H54 (cell line): ENCODE data around the gene DLGAP1.

Experiments used
- DNase-seq: peaks from one replicate; pipeline ENCODE4 v3.0.0; 2011; ENCODE audit warnings: low spot score, mixed read lengths; ENCODE audit not compliant: insufficient read length
- FAIRE-seq: peaks from 3 replicates; lab custom pipeline; 2011; peaks lifted over from hg19 to GRCh38; lab: Jason Lieb, UNC
- POLR2A ChIP-seq: IDR thresholded peaks from 2 replicates; pipeline ENCODE4 v1.6.1; 2011; ENCODE audit warnings: low read depth, mild to moderate bottlenecking, low read length

Gene DLGAP1

DNA sequence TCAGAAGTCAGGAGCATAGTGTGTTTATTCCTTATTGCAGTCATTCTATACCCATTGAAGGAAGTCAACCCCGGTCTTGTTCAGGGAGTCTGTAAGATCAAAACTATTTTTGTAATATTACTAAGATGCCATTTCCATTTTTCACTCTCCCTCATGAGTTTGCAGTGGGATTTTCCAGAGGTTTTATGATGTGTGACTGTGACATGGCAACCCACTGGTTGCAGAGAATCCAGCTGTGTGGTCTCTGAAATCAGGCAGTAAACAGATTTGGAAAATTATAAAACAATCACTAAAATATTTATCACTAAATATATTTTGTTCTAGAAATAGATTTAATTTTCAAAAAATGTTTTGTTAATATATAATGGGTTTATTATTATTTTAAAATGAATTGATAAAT is 38.1 kb downstream of the DLGAP1 start:
- no peak for TF ChIP-seq POLR2A
- DNase-seq (no peak), FAIRE-seq (no peak)

GRCh38 chr18:4412286-4412685 is 42.8 kb downstream of the DLGAP1 start:
- FAIRE-seq (no peak), DNase-seq (no peak)
- no peak for TF ChIP-seq POLR2A

GRCh38 chr18:4406856-4407255 is 48.3 kb downstream of the DLGAP1 start:
- FAIRE-seq = no peak
- TF ChIP-seq POLR2A = no peak

GRCh38 chr18:4405965-4406364 is 49.1 kb downstream of the DLGAP1 start:
- TF ChIP-seq POLR2A = no peak
- DNase-seq (no peak), FAIRE-seq (no peak)

More at GRCh38 chr18:4406856-4407255, 48.3 kb downstream of the DLGAP1 start:
- no peak for DNase-seq

DNA sequence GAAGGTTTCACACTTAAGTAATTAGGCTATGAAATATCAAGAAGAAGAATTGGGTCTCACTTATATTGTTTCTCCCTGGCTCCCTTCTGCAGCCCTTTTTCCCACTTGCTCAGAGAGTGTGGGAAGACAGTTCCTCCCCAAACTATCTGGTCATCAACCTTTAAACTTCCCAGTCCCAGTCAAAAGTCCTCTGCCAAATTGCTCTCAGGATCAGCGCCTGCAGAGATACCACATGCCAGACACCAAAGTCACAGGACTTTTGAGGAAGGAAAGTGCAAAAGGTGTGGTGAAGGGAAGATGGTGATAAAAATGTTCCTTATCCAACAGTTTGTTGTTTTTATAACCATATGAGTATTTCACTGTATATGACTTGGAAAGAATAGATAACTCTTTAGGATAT is 51.3 kb downstream of the DLGAP1 start:
- DNase-seq = no peak
- no peak for FAIRE-seq
- no peak for TF ChIP-seq POLR2A

GRCh38 chr18:4400911-4401310 is 54.2 kb downstream of the DLGAP1 start:
- DNase-seq = no peak
- no peak for FAIRE-seq
- no peak for TF ChIP-seq POLR2A

DNA sequence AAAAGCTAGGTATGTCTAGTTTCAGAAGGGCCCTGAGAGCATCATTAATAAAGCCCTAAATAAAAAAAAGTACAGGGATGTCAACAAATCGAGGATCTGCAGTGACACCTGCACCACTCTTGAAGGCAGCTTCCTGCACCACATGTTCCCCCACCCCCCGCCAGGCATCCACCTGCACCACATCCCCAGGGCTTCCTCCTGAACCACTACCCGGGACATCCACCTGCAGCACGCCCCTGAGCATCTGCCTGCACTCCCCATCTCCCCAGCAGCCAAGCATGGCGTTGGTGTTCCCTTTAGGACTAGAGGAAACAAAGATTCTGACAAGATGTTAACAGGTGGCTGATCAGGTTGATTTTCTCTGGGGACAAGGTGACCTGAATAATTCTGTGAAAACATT is 55.2 kb downstream of the DLGAP1 start:
- no peak for TF ChIP-seq POLR2A
- FAIRE-seq (no peak), DNase-seq (no peak)

DNA sequence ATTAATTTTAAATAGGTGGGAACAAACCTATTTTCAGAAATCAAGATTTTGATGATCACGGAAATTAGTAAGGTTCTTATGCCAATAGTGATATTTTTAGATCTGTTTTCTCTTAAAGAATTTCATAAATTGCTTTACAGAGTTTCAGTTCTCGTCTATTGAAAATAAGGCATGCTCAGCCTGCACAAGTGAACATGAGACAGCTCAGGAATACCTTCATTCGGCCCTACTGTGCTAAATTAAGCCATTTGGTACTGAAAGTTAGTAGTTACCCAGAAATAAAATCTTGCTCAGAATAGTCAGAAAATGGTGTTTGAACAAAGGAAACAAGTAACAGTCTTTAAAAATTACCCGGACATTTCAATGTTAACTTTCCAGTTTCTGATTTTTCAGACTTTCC is 60.4 kb downstream of the DLGAP1 start:
- no peak for FAIRE-seq
- TF ChIP-seq POLR2A = no peak

GRCh38 chr18:4391859-4392258 is 63.2 kb downstream of the DLGAP1 start:
- no peak for TF ChIP-seq POLR2A
- no peak for FAIRE-seq
- no peak for DNase-seq

More for the DNA sequence above, 60.4 kb downstream of the DLGAP1 start:
- no peak for DNase-seq

DNA sequence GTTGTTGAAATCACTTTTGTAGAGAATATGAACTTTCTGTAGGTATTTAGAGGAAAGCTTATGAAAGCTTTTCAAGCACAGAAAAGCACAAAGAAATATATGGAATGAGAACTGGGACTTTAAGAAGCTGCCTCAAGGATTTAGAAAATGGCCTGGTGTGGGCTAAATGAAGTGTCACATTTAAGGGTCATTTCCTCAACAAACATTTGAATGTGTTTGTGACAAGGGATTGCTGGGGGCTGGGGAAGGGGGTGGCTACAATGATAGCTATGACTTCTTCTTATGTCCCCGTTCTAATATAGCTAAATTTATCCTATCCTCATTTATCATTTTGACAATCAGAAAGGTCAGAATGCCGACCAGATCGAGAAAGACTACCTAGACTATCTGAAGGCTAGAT is 69.2 kb downstream of the DLGAP1 start:
- DNase-seq (no peak), FAIRE-seq (no peak)
- TF ChIP-seq POLR2A = no peak

GRCh38 chr18:4384932-4385331 is 70.2 kb downstream of the DLGAP1 start:
- no peak for DNase-seq
- FAIRE-seq = no peak
- TF ChIP-seq POLR2A = no peak

GRCh38 chr18:4374564-4374963 is 80.5 kb downstream of the DLGAP1 start:
- DNase-seq = no peak
- TF ChIP-seq POLR2A = no peak
- FAIRE-seq = no peak

DNA sequence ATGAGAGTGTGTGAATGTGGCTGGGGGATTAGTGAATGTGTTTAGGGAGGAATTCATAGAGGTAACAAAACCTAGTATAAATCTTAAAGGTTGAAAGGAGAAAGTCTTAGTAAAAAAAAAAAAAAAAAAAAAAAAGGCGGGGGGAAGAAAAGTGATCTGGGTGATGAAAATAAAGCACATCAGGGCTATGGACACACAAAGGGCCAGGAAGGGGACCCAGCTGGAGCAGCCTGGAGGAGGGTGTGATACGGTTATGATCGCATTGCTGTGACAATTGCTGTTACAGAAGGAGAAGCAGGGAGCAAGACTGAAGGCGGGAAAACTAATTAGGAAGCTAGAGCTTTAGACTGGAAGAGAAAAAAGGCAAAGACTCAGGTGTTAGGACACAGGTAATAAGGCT is 85.4 kb downstream of the DLGAP1 start:
- FAIRE-seq = no peak
- no peak for DNase-seq
- no peak for TF ChIP-seq POLR2A

DNA sequence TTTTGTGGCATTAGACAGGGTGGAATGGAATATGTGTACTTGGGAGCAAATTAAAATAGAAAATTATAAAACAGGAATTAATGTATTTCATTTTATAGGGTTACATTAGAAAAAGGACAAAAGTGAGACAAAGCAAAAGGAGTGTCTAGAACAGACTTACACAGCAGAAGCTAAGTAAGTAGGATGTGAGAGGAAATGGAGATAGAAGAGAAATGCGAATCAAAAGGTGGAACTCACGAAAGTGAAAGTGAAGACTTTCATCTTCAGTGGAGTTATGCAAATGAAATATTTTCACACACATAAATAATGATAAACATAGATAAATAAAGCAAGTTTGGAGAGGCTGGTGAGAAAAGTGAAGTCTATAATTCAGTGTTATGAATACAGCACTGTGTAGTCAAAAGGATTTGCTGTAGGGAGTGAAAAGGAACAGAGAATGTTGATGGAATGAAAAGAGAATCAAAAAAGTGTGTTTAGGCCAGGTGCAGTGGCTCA is 94.8 kb downstream of the DLGAP1 start:
- no peak for FAIRE-seq
- no peak for TF ChIP-seq POLR2A
- DNase-seq = no peak

- no peak for DNase-seq
- no peak for FAIRE-seq
- no peak for TF ChIP-seq POLR2A
Observed at GRCh38 chr18:4358618-4359017, 96.5 kb downstream of the DLGAP1 start.

- DNase-seq (no peak), FAIRE-seq (no peak)
- no peak for TF ChIP-seq POLR2A
Observed at GRCh38 chr18:4357579-4357978, 97.5 kb downstream of the DLGAP1 start.
